SK-N-SH treated with all-trans-retinoic acid at 6 μM for 48 hours (cell line): ENCODE measurements around the gene OR52I1.

Experiments
- ATAC-seq: fragments of 200-7000 bp; cut with Tn5 transposase; 3 replicates; pipeline ENCODE4 v1.9.1; 2020; ENCODE audit warnings: mild to moderate bottlenecking, moderate library complexity
- BACH2 ChIP-seq: fragments of 250-450 bp; sonication (Bioruptor Pico); IDR thresholded peaks from 2 replicates; pipeline ENCODE4 v1.9.0; 2021; ENCODE audit warnings: mild to moderate bottlenecking, borderline replicate concordance
- CREB5 ChIP-seq: fragments of 250-450 bp; sonication (Bioruptor Pico); IDR thresholded peaks from 2 replicates; pipeline ENCODE4 v1.5.1; 2020; ENCODE audit warnings: low read depth, mild to moderate bottlenecking, moderate library complexity
- CSDC2 ChIP-seq: fragments of 250-450 bp; sonication (Bioruptor Pico); IDR thresholded peaks from 2 replicates; pipeline ENCODE4 v1.5.0; 2020; ENCODE audit warnings: mild to moderate bottlenecking, moderate library complexity
- CSRNP3 ChIP-seq: fragments of 250-450 bp; sonication (Bioruptor Pico); IDR thresholded peaks from 2 replicates; pipeline ENCODE4 v1.5.1; 2021; ENCODE audit warnings: mild to moderate bottlenecking, moderate library complexity
- ESRRG ChIP-seq: fragments of 250-450 bp; sonication (Bioruptor Pico); IDR thresholded peaks from 2 replicates; pipeline ENCODE4 v1.6.1; 2021; ENCODE audit warnings: mild to moderate bottlenecking
- GLIS3 ChIP-seq: fragments of 250-450 bp; sonication (Bioruptor Pico); IDR thresholded peaks from 2 replicates; pipeline ENCODE4 v1.5.0; 2020; ENCODE audit warnings: mild to moderate bottlenecking, moderate library complexity
- ISL1 ChIP-seq: fragments of 250-450 bp; sonication (Bioruptor Pico); IDR thresholded peaks from 2 replicates; pipeline ENCODE4 v2.1.2; 2022; ENCODE audit warnings: mild to moderate bottlenecking, moderate library complexity
- OSR1 ChIP-seq: fragments of 250-450 bp; sonication (Bioruptor Pico); IDR thresholded peaks from 2 replicates; pipeline ENCODE4 v1.8.0; 2022; ENCODE audit warnings: moderate library complexity, mild to moderate bottlenecking, inconsistent platforms
- PATZ1 ChIP-seq: fragments of 250-450 bp; sonication (Bioruptor Pico); IDR thresholded peaks from 2 replicates; pipeline ENCODE4 v1.8.0; 2020; ENCODE audit warnings: mild to moderate bottlenecking, moderate library complexity, borderline replicate concordance
- PPARA ChIP-seq: fragments of 250-450 bp; sonication (Bioruptor Pico); IDR thresholded peaks from 2 replicates; pipeline ENCODE4 v1.5.0; 2020; ENCODE audit warnings: mild to moderate bottlenecking, borderline replicate concordance
- RARB ChIP-seq: fragments of 250-450 bp; sonication (Bioruptor Pico); IDR thresholded peaks from 2 replicates; pipeline ENCODE4 v1.8.0; 2021; ENCODE audit warnings: mild to moderate bottlenecking, moderate library complexity
- SNAI2 ChIP-seq: fragments of 250-450 bp; sonication (Bioruptor Pico); IDR thresholded peaks from 2 replicates; pipeline ENCODE4 v1.5.0; 2020; ENCODE audit warnings: mild to moderate bottlenecking, moderate library complexity
- TCF4 ChIP-seq: fragments of 250-450 bp; sonication (Bioruptor Pico); IDR thresholded peaks from 2 replicates; pipeline ENCODE4 v1.8.0; 2021; ENCODE audit warnings: mild to moderate bottlenecking, moderate library complexity, borderline replicate concordance
- TOX ChIP-seq: fragments of 250-450 bp; sonication (Bioruptor Pico); IDR thresholded peaks from 2 replicates; pipeline ENCODE4 v1.8.0; 2021; ENCODE audit warnings: mild to moderate bottlenecking, moderate library complexity, borderline replicate concordance
- TSHZ2 ChIP-seq: fragments of 250-450 bp; sonication (Bioruptor Pico); IDR thresholded peaks from 2 replicates; pipeline ENCODE4 v1.5.0; 2020; ENCODE audit warnings: mild to moderate bottlenecking, moderate library complexity
- ZC3H10 ChIP-seq: fragments of 250-450 bp; sonication (Bioruptor Pico); IDR thresholded peaks from 2 replicates; pipeline ENCODE4 v1.5.1; 2021; ENCODE audit warnings: mild to moderate bottlenecking, moderate library complexity
- ZFP3 ChIP-seq: fragments of 250-450 bp; sonication (Bioruptor Pico); IDR thresholded peaks from 2 replicates; pipeline ENCODE4 v1.5.0; 2020; ENCODE audit warnings: mild to moderate bottlenecking, moderate library complexity
- ZFP30 ChIP-seq: fragments of 450-650 bp; formaldehyde crosslinking; IDR thresholded peaks from 2 replicates; pipeline ENCODE4 v1.5.0; 2022; ENCODE audit warnings: mild to moderate bottlenecking, moderate library complexity
- ZNF565 ChIP-seq: fragments of 450-650 bp; formaldehyde crosslinking; conservative IDR thresholded peaks from 2 replicates; pipeline ENCODE4 v1.5.0; 2020; ENCODE audit warnings: low read depth, mild to moderate bottlenecking, moderate library complexity
- ZNF70 ChIP-seq: fragments of 450-650 bp; formaldehyde crosslinking; IDR thresholded peaks from 2 replicates; pipeline ENCODE4 v1.5.0; 2020; ENCODE audit warnings: mild to moderate bottlenecking, moderate library complexity
- ZNF8 ChIP-seq: fragments of 450-650 bp; formaldehyde crosslinking; IDR thresholded peaks from 2 replicates; pipeline ENCODE4 v1.5.0; 2020; ENCODE audit warnings: mild to moderate bottlenecking, moderate library complexity

The OR52I1 gene

GRCh38 chr11:4589017-4589416 lies 4.8 kb upstream of the OR52I1 start:
- TF ChIP-seq RARB (CRISPR knock-in tag) (no peak), TOX (CRISPR knock-in tag) (no peak), TCF4 (CRISPR knock-in tag) (no peak), ESRRG (no peak), PPARA (no peak), PATZ1 (CRISPR knock-in tag) (no peak), CSRNP3 (CRISPR knock-in tag) (no peak), GLIS3 (CRISPR knock-in tag) (no peak), ZFP30 (CRISPR knock-in tag) (no peak), ZNF565 (no peak)
- TF ChIP-seq, all 23 proteins: peak for 0
- no peak for ATAC-seq

- no peak for ATAC-seq
- TF ChIP-seq CSDC2 (no peak), PATZ1 (CRISPR knock-in tag) (no peak), SNAI2 (no peak), BACH2 (CRISPR knock-in tag) (no peak), TCF4 (CRISPR knock-in tag) (no peak), ZNF8 (CRISPR knock-in tag) (no peak), RARB (CRISPR knock-in tag) (no peak), ZNF70 (CRISPR knock-in tag) (no peak)
- TF ChIP-seq, all 23 proteins: peak for 0
Observed at GRCh38 chr11:4605057-4605456, 11.2 kb downstream of the OR52I1 start.

- ATAC-seq: no peak
- no peak for TF ChIP-seq CSRNP3 (CRISPR knock-in tag)
- TF ChIP-seq PPARA: no peak
- TF ChIP-seq BACH2 (CRISPR knock-in tag): no peak
- no peak for TF ChIP-seq ZNF565
- TF ChIP-seq ISL1 (CRISPR knock-in tag): no peak
- TF ChIP-seq ZFP30 (CRISPR knock-in tag): no peak
- TF ChIP-seq SNAI2: no peak
- no peak for TF ChIP-seq RARB (CRISPR knock-in tag)
- TF ChIP-seq TSHZ2 (CRISPR knock-in tag): no peak
- no peak for TF ChIP-seq CREB5 (CRISPR knock-in tag)
- TF ChIP-seq ZFP3 (CRISPR knock-in tag): no peak
- no peak for TF ChIP-seq GLIS3 (CRISPR knock-in tag)
- TF ChIP-seq ZC3H10 (CRISPR knock-in tag): no peak
- TF ChIP-seq OSR1 (CRISPR knock-in tag): no peak
- TF ChIP-seq, all 23 proteins: peak for 0
Observed at GRCh38 chr11:4606231-4607015, 12.6 kb downstream of the OR52I1 start.
